K562 (cell line): ENCODE data around the gene KARS1. TPM values are rescaled to one million over a fixed set of nuclear protein-coding genes. Genes with fewer than 3 reads are reported as not detected.

Experiments
- ELF4 ChIP-seq: fragments of 450-650 bp; formaldehyde crosslinking; IDR thresholded peaks from 2 replicates; pipeline ENCODE4 v1.4.0; 2022; ENCODE audit warnings: missing genetic modification characterization
- FUS ChIP-seq: fragments of 200-400 bp; formaldehyde crosslinking; optimal IDR thresholded peaks from 2 replicates; pipeline ENCODE3; 2017; ENCODE audit warnings: low read depth, low read length
- KAT7 ChIP-seq: sonication (generic); formaldehyde crosslinking; IDR thresholded peaks from 2 replicates; pipeline ENCODE4 v1.8.0; 2022; ENCODE audit warnings: missing genetic modification reagents, mild to moderate bottlenecking, borderline replicate concordance
- KLF1 ChIP-seq: fragments of 450-650 bp; IDR thresholded peaks from 2 replicates; pipeline ENCODE4 v1.6.1; 2016; ENCODE audit warnings: missing genetic modification characterization, missing compliant biosample characterization
- KLF16 ChIP-seq: IDR thresholded peaks from 2 replicates; pipeline ENCODE4 v1.6.1; 2016; ENCODE audit warnings: antibody characterized with exemption
- NRF1 ChIP-seq, 2 experiments: fragments of 450-650 bp; IDR thresholded peaks in 1 of 2; conservative IDR thresholded peaks in 1 of 2; 2 replicates each; pipeline ENCODE4 v1.6.1; 2014; ENCODE audit warnings: mild to moderate bottlenecking in 2 of 2
- TAF15 ChIP-seq: fragments of 200-400 bp; formaldehyde crosslinking; IDR thresholded peaks from 2 replicates; pipeline ENCODE4 v1.6.1; 2017; ENCODE audit warnings: mild to moderate bottlenecking, low read depth, low read length, moderate library complexity
- TGIF2 ChIP-seq: sonication (generic); formaldehyde crosslinking; IDR thresholded peaks from 2 replicates; pipeline ENCODE4 v1.8.1; 2022; ENCODE audit warnings: mild to moderate bottlenecking, missing genetic modification reagents, moderate library complexity
- ZNF140 ChIP-seq: fragments of 250-450 bp; sonication (Bioruptor Pico); IDR thresholded peaks from 2 replicates; pipeline ENCODE4 v1.8.0; 2021; ENCODE audit warnings: moderate library complexity, mild to moderate bottlenecking, inconsistent platforms
- ZNF143 ChIP-seq: sonication (generic); formaldehyde crosslinking; IDR thresholded peaks from 2 replicates; pipeline ENCODE4 v1.9.0; 2022; ENCODE audit warnings: mild to moderate bottlenecking, missing genetic modification reagents
- polyA plus RNA-seq, 8 experiments: library from polyadenylated mRNA; depleted of rRNA in 4 of 8; stranded (reverse) in 5 of 8; unstranded in 3 of 8; fragments of >200 nt; fragmentation: Nextera tagmentation in 2 of 8; fragmentation: Illumina TruSeq in 1 of 8; extraction: Ambion mirVana in 2 of 8; extraction: Trizol in 1 of 8; gene quantifications; 2 replicates each; pipeline versions ENCODE4 v1.2.1 to v1.2.3, GENCODE V29; 2011 to 2014; ENCODE audit warnings: inconsistent platforms in 1 of 8, missing spikeins in 1 of 8
- total RNA-seq, 7 experiments: library from RNA; depleted of rRNA in 6 of 7; stranded (reverse); fragments of >200 nt in 6 of 7; fragmentation: Illumina TruSeq in 2 of 7; extraction: Trizol in 2 of 7; gene quantifications; 2 replicates each; pipeline versions ENCODE4 v1.2.1 to v1.2.3, GENCODE V29; 2011 to 2021; ENCODE audit warnings: low replicate concordance in 1 of 7
- TF ChIP-seq, protein P1 (sequence below): sonication (generic); formaldehyde crosslinking; IDR thresholded peaks from 2 replicates; pipeline ENCODE4 v1.8.0; 2023; ENCODE audit warnings: mild to moderate bottlenecking, missing genetic modification reagents
- TF ChIP-seq, protein P2 (sequence below): fragments of 450-650 bp; IDR thresholded peaks from 2 replicates; pipeline ENCODE4 v1.6.1; 2016; ENCODE audit warnings: mild to moderate bottlenecking
- TF ChIP-seq, protein P3 (sequence below), 2 experiments: fragments of 450-650 bp; IDR thresholded peaks; 2 replicates each; pipeline ENCODE4 v1.6.1; 2018; ENCODE audit warnings: mild to moderate bottlenecking in 2 of 2, low read depth in 1 of 2; ENCODE audit not compliant: partially characterized antibody in 2 of 2
- TF ChIP-seq, protein P4 (sequence below): fragments of 250-450 bp; sonication (Bioruptor Pico); IDR thresholded peaks from 2 replicates; pipeline ENCODE4 v1.4.0; 2020; ENCODE audit warnings: mild to moderate bottlenecking, moderate library complexity, borderline replicate concordance
- TF ChIP-seq, protein P5 (sequence below): fragments of 250-450 bp; sonication (Bioruptor Pico); IDR thresholded peaks from 2 replicates; pipeline ENCODE4 v1.5.0; 2020; ENCODE audit warnings: mild to moderate bottlenecking, borderline replicate concordance

Gene KARS1
- total and polyA plus RNA-seq, 9 of the 15 experiments (the other 6 are each of a cell fraction or from before 2014, with no cell fraction given), result 223 to 386 (median 304) TPM

DNA sequence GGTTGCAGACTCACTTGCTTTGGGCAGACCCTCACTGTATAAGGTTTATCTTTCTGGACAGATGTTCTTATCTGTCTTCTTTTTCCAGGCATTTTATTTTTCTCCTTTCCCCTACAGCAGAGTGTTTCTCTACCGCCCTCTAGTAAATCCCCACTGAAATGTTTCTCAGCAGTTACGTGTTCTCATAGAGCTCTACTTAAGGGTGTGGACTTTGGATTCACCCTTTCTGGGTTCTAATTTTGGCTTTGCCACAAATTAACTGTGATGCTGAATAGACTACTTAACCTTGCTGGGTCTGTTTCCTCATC, 26.3 kb downstream of the KARS1 start (continued):
- TF ChIP-seq, protein P1, sequence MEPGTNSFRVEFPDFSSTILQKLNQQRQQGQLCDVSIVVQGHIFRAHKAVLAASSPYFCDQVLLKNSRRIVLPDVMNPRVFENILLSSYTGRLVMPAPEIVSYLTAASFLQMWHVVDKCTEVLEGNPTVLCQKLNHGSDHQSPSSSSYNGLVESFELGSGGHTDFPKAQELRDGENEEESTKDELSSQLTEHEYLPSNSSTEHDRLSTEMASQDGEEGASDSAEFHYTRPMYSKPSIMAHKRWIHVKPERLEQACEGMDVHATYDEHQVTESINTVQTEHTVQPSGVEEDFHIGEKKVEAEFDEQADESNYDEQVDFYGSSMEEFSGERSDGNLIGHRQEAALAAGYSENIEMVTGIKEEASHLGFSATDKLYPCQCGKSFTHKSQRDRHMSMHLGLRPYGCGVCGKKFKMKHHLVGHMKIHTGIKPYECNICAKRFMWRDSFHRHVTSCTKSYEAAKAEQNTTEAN, result no peak
- TF ChIP-seq KLF16 (peak; percentile 81), KLF1 (tag) (no peak), KAT7 (no peak), ELF4 (peak; percentile 91), NRF1 (conservative IDR thresholded peaks at IDR 0.05 in 1 of 2, IDR thresholded peaks at IDR 0.05 in 1 of 2) (no peak), FUS (no peak), TAF15 (no peak), ZNF140 (CRISPR knock-in tag) (no peak), TGIF2 (CRISPR knock-in tag) (no peak), ZNF143 (CRISPR knock-in tag) (no peak)
- TF ChIP-seq, protein P2, sequence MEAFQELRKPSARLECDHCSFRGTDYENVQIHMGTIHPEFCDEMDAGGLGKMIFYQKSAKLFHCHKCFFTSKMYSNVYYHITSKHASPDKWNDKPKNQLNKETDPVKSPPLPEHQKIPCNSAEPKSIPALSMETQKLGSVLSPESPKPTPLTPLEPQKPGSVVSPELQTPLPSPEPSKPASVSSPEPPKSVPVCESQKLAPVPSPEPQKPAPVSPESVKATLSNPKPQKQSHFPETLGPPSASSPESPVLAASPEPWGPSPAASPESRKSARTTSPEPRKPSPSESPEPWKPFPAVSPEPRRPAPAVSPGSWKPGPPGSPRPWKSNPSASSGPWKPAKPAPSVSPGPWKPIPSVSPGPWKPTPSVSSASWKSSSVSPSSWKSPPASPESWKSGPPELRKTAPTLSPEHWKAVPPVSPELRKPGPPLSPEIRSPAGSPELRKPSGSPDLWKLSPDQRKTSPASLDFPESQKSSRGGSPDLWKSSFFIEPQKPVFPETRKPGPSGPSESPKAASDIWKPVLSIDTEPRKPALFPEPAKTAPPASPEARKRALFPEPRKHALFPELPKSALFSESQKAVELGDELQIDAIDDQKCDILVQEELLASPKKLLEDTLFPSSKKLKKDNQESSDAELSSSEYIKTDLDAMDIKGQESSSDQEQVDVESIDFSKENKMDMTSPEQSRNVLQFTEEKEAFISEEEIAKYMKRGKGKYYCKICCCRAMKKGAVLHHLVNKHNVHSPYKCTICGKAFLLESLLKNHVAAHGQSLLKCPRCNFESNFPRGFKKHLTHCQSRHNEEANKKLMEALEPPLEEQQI, result peak; percentile 85
- TF ChIP-seq, protein P3, sequence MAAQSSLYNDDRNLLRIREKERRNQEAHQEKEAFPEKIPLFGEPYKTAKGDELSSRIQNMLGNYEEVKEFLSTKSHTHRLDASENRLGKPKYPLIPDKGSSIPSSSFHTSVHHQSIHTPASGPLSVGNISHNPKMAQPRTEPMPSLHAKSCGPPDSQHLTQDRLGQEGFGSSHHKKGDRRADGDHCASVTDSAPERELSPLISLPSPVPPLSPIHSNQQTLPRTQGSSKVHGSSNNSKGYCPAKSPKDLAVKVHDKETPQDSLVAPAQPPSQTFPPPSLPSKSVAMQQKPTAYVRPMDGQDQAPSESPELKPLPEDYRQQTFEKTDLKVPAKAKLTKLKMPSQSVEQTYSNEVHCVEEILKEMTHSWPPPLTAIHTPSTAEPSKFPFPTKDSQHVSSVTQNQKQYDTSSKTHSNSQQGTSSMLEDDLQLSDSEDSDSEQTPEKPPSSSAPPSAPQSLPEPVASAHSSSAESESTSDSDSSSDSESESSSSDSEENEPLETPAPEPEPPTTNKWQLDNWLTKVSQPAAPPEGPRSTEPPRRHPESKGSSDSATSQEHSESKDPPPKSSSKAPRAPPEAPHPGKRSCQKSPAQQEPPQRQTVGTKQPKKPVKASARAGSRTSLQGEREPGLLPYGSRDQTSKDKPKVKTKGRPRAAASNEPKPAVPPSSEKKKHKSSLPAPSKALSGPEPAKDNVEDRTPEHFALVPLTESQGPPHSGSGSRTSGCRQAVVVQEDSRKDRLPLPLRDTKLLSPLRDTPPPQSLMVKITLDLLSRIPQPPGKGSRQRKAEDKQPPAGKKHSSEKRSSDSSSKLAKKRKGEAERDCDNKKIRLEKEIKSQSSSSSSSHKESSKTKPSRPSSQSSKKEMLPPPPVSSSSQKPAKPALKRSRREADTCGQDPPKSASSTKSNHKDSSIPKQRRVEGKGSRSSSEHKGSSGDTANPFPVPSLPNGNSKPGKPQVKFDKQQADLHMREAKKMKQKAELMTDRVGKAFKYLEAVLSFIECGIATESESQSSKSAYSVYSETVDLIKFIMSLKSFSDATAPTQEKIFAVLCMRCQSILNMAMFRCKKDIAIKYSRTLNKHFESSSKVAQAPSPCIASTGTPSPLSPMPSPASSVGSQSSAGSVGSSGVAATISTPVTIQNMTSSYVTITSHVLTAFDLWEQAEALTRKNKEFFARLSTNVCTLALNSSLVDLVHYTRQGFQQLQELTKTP (IDR thresholded peaks at IDR 0.05; ENCODE audit: low read depth in 1 of 2, partially characterized antibody in 2 of 2), result peak in 1 of 2 experiments; percentile 58
- TF ChIP-seq, protein P4, sequence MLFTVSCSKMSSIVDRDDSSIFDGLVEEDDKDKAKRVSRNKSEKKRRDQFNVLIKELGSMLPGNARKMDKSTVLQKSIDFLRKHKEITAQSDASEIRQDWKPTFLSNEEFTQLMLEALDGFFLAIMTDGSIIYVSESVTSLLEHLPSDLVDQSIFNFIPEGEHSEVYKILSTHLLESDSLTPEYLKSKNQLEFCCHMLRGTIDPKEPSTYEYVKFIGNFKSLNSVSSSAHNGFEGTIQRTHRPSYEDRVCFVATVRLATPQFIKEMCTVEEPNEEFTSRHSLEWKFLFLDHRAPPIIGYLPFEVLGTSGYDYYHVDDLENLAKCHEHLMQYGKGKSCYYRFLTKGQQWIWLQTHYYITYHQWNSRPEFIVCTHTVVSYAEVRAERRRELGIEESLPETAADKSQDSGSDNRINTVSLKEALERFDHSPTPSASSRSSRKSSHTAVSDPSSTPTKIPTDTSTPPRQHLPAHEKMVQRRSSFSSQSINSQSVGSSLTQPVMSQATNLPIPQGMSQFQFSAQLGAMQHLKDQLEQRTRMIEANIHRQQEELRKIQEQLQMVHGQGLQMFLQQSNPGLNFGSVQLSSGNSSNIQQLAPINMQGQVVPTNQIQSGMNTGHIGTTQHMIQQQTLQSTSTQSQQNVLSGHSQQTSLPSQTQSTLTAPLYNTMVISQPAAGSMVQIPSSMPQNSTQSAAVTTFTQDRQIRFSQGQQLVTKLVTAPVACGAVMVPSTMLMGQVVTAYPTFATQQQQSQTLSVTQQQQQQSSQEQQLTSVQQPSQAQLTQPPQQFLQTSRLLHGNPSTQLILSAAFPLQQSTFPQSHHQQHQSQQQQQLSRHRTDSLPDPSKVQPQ (CRISPR knock-in tag), result no peak
- TF ChIP-seq, protein P5, sequence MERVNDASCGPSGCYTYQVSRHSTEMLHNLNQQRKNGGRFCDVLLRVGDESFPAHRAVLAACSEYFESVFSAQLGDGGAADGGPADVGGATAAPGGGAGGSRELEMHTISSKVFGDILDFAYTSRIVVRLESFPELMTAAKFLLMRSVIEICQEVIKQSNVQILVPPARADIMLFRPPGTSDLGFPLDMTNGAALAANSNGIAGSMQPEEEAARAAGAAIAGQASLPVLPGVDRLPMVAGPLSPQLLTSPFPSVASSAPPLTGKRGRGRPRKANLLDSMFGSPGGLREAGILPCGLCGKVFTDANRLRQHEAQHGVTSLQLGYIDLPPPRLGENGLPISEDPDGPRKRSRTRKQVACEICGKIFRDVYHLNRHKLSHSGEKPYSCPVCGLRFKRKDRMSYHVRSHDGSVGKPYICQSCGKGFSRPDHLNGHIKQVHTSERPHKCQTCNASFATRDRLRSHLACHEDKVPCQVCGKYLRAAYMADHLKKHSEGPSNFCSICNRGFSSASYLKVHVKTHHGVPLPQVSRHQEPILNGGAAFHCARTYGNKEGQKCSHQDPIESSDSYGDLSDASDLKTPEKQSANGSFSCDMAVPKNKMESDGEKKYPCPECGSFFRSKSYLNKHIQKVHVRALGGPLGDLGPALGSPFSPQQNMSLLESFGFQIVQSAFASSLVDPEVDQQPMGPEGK (CRISPR knock-in tag), result no peak
